GM18868 (cell line): Measurements from ENCODE around the gene GNG7.

Source experiments
- ATAC-seq: cut with Tn5 transposase; IDR thresholded peaks from one replicate; pipeline ENCODE4 v1.9.1; 2021; ENCODE audit warnings: mild to moderate bottlenecking, moderate library complexity; ENCODE audit not compliant: unreplicated experiment

Gene GNG7

DNA sequence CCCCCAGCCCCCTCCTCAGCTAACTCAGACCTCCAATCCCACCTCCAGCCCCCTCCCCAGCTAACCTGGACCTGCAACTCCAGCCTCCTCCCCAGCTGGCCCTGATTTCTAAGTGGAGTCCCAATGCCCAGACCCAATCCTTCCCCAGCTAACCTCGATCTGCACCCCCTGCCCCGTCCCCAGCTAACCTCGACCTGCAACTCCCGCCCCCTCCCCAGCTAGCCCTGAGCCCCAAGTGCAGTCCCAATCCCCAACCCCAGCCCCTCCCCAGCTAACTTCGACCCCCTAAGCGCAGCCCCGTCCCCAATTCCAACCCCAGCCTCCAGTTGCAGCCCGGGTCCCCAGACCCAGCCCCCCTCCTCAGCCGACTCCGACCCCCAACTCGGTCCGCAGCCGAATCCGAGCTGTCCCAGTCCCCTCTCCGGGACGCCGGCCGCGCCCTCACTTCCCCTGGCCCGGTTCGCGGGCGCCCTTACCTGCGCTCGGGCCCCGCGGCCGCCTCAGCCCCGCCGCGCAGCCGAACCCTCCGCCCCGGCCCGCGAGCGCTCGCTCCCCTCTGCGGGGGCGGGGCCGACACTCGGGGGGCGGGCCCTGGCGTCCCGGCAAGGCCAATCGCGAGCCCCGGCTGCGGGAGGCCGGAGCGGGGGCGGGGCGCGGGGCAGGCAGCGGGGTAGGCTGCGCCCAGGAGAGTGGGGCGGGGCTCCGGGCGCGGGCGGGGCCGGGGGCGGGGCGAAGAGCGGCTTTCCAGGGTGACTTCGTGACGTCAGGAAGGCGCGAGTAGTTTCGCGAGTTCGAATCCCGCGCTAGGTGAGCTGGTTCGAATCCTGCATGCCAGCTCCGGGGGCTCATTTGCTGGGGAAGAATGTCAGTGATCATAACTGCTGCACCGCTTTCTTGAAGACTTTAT lies at the start of gene GNG7:
TSS of gene GNG7 (minus strand) at position 525 of the 907 bp plus-strand sequence. CDS start 182,006 bp downstream, outside the sequence.
- ATAC-seq: peak; percentile 82

DNA sequence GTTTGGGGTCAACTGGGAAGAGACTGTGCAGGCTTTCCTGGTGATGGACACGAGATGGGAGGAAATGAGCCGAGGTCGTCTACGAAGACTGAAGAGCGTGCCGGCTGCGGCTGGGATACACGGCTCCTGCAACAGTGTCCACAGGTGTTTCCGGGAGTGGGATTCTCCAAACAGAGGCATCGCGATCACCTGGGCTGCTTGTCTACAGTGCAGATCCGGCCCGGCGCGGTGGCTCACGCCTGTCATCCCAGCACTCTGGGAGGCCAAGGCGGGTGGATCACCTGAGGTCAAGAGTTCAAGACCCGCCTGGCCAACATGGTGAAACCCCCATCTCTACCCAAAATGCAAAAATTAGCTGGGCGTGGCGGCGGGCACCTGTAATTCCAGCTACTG lies 48.9 kb upstream of the GNG7 start:
- no peak for ATAC-seq

DNA sequence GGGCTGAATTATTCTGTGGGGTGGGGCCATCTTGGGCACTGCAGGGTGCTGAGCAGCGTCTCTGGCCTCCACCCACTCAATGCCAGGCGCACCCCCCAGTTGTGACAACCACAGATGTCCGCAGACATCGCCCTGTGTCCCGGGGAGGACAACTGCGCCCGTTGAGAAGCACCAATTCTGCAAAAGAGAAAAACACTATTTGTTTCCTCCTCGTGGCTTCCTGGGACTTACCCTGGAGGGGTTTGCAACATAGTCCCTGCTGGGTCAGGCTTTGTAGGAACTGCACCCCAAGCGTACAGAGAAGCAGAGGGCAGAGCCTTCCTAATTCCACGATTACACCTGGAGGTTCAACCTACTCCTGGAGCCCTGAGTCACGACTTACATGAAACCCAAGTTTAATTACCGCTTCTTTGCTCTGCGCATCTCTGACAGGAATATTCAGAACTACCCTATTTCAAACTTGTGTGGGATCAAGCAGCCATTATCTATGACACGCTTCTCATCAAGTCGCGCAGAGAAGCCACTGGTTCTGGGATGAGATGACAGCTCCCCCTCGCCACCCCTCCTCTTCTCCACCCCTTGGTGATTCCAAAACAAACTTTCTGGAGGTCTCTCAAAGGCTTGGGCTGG lies 48.4 kb upstream of the GNG7 start:
- ATAC-seq: no peak

DNA sequence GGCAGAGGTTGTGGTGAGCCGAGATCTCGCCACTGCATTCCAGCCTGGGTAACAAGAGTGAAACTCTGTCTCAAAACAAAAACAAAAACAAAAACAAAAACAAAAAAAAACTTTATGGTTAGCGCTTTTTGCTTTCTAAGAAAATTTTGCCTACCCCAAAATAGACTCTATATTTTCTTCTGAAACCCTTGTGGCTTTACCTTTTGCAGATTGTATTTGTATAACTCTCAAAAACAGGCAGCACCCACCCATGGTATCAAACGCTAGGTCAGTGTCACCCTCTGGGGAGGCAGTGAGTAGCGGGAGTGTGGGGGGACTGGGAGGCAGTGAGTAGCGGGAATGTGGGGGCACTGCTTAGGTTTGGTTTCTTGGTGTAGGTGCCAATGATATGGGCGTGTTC lies 44.9 kb upstream of the GNG7 start:
- ATAC-seq: no peak

DNA sequence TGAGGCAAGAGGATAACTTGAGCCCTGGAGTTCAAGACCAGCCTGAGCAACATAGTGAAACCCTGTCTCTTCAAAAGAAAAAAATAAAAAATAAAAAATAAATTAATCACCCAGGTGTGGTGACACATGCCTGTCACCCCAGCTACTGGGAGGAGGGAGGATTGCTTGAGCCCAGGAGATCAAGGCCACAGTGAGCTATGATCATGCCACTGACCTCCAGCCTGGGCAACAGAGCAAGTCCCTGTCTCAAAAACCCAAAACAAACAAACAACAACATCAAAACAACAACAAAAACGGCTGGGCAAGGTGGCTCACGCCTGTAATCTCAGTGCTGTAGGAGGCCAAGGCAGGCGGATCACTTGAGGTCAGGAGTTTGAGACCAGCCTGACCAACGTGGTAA lies 41.6 kb upstream of the GNG7 start:
- ATAC-seq: no peak

DNA sequence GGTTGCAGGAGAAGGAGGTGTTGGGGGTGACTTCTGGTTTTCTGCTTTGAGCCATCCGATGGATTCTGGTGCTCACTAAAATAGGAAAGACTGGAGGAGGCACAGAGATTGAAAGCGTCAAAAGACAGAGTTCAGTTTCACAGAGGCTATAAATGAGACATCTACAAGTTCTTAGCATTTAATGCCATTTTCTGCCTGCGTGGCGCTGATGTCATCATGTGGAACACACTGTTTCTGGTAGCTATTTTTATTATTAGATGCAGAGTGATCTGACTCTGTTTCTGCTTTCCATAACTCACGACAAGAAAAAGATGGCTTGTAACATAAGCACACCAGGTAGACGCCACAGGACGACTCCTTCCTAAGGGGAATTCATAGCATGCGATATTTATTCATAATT lies 40.6 kb upstream of the GNG7 start:
- ATAC-seq: no peak

DNA sequence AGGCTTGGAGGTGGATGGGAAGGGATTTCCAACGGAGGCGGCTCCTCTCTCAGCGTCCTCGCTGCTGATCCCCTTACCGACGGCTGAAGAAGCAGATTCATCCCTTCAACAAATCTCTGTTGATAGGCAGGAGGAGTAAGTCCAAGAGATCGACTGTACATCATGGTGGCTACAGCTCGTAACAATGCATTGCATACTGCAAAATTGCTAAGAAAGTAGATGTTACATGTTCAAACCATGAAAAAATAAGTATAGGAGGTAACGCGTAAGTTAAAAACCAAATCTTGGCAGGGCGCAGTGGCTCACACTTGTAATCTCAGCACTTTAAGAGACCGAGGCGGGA lies 37.8 kb upstream of the GNG7 start:
- ATAC-seq: no peak

DNA sequence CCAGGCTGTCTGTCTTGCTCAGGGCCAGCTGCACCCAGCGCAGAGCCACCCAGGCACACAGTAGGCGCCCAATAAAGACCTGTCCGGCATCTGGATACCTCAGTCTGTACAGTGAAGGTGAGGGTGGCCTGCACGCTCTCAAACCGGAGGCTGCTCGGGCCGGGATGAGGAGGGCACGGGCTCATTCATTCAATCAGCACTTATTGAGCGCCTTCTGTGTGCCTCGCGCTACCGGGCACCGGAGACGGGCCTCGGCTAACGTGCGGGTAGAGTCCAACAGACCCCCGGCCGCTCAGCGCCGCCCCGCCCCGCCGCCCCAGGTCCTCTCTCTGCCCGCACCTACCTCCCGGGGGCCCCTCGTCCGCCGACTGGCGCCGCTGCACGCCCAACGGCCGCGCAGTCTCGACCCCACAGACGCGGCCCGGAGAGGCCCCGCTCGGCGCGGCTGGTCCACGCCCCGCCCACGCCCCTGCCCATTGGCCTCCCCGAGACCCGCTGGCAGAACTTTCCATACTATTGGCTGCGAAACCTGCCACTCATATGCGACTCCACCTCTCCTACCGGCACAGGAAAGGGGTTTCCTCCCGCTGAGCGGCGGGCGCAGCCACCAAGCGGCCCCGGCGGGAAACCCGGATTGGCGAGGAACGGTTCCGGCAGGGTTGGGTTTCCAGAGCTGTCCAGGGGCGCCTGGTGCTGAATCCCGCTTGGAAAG lies 37.3 kb upstream of the GNG7 start, which contains the start of gene SLC39A3:
TSS of gene SLC39A3 (minus strand) at position 416 of the 712 bp plus-strand sequence. CDS start 2,760 bp downstream, outside the sequence.
- ATAC-seq: peak; percentile 95

DNA sequence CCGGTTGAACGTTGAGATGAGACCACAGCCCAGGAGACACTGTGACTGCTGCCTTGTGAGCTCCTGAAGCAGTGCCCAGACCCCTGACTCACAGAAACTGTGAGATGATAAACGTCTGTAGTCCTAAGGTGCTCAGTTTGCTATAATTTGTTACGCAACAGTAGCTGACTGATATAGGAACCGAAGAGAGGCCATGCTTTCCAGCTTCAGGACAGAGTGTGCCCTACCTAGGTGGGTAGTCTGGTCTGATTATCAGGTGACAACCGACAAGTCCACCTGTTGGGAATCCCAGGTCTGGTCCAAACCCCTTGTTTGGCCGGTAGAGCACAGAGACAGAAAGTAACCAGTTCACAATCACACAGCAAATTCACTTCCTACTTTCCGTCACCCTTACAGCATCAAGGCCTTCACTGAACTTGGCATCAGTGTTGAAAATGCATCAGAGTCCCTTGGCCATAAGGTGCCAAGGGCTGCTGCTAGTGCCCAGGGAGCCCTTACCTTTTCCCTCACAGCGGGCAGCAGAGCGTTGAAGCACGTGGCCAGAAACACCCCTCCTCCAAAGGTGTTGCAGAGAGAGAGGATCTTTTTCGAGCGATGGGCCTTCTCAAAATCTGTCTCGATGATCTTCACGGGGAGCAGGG lies 34.2 kb upstream of the GNG7 start:
- ATAC-seq: no peak

DNA sequence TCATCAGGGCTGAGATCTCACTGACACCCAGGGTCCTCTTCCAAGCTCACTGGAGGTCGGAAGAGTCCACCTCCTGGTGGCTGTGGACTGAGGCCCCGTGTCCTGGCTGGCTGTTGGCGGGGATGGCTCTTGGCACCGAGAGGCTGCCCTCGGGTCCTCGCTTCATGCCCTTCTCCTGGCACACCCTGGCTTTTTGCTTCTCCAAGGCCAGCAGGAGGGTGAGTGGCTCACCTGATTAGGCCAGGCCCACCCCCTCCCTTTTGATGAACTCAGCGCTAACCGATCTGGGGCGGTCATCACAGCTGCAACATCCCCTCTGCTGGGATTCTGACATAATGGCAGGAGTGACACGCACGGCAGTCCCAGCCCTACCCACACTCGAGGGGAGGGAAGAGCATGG lies 32.9 kb upstream of the GNG7 start:
- ATAC-seq: no peak

DNA sequence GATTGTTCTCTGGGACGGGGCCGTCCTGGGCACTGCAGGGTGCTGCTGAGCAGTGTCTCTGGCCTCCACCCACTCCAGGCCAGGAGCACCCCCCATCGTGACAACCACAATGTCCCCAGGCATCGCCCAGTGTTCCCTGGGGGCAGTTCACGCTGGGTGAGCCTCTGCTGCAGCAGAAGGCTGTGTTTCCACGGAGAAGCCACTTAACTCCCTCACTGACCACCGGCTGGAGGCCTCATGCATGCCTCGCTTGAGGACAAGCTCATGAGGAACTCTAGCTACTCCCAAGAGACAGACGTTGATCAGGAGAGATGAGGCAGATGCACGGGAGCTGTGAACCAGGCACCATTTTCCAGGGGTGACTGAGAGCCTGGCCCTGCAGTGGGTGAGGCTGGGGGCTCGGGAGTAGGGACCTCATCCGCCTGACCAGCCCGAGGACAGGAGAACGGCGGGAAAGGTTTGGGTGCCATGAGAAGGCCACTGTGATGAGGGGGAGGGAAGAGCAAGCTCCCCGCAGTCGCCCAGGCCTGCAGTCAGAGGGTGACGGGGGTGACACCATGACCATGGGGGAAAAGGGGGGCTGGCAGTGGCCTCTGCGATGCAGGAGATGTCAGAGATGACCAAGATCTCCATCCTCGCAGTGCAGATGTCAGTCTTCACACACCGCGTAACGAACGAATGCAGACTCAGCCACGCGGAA lies 32.2 kb upstream of the GNG7 start:
- no peak for ATAC-seq

DNA sequence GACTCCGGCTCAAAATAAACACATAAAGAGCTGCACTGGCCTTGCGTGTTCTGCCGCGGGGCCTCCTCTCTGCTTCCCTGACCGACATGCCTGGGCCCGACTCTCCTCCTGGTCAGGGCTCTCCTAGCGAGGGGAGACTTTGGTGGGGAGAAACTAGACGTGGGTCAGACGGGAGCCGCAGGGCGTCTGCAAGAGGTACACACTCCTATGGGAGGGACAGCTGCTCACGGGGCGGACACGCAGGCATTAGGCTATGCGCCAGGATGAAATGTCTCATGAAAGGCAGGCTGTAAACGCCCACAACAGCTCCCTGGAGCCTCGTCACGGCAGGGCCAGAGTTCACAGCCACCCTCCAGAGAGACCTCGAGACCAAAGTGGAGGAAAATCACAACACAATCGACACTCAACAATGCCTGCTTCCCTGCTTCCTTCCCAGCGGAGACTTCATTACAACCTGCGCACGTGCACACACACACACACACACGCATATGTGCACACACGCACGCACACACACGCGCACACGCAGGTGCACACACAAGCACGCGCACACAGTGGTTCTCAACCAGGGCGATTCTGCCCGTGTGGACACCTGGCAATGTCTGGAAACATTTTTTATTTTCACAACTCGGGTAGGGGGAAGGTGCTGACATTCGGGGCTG lies 31.6 kb upstream of the GNG7 start:
- ATAC-seq: no peak

DNA sequence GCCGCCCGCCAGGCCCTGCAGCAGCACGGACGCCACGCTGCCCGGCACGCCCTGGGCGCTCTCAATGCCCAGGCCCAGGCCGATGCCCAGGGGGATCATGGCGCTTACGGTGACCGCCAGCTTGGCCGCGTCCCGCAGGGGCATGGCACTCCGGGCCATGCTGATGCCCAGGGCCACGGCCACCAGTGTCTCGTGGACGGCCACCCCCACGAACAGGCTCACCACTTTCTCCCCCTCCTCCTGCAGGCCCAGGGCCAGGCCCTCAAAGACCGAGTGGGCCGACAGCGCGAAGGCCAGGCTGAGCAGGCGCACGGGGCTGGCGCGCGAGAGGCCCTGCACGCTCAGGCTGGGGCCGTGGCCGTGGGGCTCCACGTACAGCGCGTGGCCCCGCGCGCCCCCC lies 30.4 kb upstream of the GNG7 start:
- ATAC-seq: no peak

DNA sequence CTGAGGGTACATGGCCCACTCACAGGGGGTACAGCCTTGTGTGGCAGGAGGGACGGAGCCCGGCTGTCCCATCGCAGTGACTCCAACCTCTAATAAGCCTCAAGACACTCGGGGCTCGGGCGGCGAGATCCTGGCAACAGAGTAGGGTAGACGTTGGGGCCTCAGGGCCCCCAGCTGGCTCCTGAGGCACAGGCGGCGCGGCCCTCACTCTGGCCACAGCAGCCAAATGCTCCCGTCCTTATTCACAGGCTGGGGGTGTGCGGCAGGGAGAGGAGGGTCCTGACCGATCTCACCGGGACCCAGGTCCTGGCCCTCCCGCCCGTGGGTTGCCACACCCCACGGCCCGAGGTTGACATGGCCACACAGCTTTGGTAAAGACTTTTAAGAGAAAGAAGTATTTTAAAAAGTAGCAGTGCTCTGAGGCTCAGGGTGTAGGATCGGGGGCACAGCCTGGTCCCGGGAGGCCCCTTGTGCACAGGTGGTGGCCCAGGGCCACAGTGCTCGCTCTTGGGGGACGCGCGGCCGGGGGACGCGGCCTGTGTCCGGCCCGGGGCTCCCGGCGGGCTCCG lies 29.7 kb upstream of the GNG7 start:
- ATAC-seq: no peak

DNA sequence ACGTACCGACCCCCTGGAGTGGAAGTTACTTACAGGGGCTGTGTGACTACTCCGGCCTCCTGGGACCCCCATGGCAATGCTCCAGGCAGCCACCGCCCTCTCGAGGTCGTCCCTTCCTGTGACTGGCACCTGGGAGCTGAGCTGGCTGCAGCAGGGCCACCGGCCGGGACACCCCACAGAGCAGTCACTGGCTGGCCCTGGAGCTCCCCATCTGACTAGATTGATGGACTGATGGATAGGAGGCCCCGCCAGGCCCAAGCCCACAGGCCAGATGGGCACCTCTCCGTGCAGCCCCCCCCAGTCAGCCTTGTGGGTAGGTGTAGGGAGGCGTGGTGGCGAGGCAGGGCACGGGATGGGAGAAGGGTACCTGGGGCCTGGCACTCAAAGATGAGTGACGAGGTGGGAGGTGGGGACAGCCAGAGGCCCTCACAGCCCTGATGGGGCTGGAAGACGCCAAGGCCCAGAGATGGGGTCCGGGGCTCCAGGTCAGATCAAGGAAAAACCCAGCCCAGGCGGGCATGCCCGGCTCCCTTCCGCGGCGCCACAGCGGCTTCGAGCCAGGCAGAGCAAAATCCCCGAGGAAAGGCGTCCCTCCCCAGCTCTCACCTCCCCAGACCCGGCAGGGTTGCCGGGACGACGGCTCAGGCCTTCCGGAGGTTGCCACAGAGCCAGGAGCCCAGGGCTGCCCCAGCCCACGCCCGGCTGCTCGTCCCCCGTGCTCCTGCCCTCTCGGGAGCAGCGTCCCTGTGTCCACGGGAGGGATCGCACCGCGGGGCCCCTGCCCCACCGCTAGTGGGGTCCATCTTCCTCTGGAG lies 28.9 kb upstream of the GNG7 start:
- no peak for ATAC-seq

DNA sequence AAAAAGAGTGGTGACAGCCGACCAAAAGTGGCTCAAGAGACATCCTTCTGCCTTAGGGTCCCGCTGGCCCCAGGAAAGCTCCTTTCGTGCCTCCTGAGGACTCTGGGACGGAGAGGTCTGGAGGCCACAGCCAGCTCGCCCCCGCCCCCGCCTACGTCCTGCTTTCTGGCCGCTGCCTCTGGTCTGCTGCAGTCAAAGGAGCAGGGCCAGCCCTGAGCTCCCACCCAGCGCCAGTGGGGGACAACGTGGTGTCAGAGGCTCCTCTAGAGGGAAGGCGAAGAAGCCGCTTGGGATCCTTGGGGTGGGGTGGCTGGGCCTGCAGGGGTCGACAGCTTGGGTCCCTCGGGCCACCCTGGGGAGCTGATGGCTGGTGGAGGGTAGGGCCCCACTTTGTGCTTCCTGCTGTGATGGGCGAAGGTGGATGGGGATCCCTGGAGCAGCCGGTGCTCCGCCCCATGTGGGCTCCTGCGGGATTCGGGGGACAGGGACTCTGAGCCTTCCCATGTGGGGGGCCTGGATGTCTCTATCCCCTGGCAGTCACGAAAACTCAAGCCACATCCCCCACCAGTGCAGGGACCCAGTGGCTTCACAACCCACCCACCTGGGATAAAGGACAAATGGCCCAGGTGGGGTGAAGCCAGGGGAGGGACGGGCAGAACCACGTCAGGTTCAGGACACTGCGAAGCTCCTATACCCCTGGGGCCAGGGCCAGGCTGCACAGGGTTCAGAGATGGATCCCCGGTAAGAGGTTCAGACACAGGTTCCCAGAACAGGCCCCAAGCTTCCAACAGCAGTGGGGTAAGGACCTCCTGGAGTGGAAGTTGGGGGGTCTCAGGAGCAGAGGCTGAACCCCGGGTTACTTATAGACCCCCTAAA lies 27.7 kb upstream of the GNG7 start:
- ATAC-seq: no peak

DNA sequence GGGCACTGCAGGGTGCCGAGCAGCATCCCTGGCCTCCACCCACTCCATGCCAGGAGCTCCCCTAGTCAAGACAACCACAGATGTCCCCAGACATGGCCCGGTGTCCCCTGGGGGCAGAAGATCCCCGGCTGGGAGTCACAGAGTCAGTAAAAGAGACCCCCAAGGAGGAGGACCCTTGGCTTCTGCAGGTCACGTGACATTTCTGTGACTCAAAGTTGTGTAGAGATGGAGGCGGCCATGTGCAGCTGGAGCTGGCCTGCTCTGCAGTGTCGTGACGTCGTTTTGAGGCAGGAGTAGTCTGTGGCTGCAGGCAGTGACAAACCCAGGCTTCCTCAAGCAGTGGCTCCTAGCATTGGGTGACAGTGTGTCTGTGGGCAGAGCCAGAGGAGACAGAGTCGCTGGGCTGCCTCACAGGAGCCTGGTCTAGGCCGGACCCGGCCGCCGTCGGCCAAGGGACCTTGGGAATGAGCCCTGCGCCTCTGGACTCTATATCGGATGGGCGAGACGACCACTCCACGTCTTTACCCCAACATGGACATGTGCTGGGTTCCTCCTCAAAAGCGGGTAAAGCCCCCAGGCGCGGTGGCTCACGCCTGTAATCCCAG lies 26.4 kb upstream of the GNG7 start:
- no peak for ATAC-seq

DNA sequence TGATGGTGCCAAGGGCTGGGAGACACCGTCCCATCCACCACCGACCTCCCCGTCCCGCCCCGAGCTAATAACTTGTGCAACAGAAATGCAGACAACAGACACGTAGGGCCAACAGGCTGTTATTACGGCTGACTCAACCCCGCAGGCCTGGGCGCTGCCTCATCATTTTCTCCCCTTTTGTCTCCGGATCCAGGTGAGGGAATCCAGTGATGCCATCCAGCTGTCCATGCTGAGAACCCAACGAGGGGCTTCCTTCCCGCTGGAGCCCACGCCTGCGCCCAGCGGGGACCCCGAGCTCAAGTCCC lies 25.1 kb upstream of the GNG7 start:
- no peak for ATAC-seq
